Measurements from ENCODE around the gene WDR81.
A peak's percentile ranks its signal among the peaks of the same experiment; 100 is the strongest.

Gene WDR81

DNA sequence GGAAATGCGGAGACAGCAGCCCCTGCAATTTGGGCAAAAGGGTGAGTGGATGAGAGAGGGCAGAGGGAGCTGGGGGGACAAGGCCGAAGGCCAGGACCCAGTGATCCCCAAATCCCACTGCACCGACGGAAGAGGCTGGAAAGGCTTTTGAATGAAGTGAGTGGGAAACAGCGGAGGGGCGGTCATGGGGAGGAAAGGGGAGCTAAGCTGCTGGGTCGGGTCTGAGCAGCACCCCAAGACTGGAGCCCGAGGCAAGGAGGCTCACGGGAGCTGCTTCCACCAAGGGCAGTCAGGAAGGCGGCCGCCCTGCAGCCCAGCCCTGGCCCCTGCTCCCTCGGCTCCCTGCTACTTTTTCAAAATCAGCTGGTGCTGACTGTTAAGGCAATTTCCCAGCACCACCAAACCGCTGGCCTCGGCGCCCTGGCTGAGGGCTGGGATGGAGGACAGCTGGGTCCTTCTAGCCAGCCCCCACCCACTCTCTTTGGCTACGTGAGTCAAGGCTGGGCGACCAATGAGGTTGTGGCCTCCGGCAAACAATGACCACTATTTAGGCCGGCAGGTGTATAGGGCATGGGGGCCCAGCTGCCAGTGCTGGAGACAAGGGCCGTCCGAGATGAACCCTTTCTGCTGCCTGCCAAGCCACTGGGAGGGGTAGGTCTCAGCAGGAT, 37.9 kb downstream of the WDR81 start:
- Histone ChIP-seq H3K4me3 (ENCODE audit: low read depth, low read length) (no peak overlapping the region), H3K27ac (ENCODE audit: extremely low read depth, low read depth, low read length) (no peak overlapping the region), H3K9me3 (ENCODE audit: control insufficient read depth, insufficient read depth, low read depth, low read length) (no peaks in the 10 kb centered on the region), H3K36me3 (ENCODE audit: control insufficient read depth in 2 of 2, insufficient read depth in 1 of 2, low read length in 2 of 2) (peaks cover 0 to under 1% of the 10 kb centered on the region in 2 experiments; a peak in 2 of 3 replicates), H3K4me1 (ENCODE audit: control insufficient read depth, insufficient read depth, low read length) (peaks cover 6% of the 10 kb centered on the region)
- POLR2A ChIA-PET: interaction anchor here (0.6 to 3.0 kb wide), 5 partner anchors 10 to 46 kb away, joined by 3 to 17 read pairs (median 3); no protein-coding TSS in a partner anchor
- CTCF ChIA-PET: interaction anchor here (0.7 to 1.3 kb wide), 3 partner anchors 22 to 117 kb away, joined by 4 to 8 read pairs (median 4); no protein-coding TSS in a partner anchor
- TF ChIP-seq, protein P1, sequence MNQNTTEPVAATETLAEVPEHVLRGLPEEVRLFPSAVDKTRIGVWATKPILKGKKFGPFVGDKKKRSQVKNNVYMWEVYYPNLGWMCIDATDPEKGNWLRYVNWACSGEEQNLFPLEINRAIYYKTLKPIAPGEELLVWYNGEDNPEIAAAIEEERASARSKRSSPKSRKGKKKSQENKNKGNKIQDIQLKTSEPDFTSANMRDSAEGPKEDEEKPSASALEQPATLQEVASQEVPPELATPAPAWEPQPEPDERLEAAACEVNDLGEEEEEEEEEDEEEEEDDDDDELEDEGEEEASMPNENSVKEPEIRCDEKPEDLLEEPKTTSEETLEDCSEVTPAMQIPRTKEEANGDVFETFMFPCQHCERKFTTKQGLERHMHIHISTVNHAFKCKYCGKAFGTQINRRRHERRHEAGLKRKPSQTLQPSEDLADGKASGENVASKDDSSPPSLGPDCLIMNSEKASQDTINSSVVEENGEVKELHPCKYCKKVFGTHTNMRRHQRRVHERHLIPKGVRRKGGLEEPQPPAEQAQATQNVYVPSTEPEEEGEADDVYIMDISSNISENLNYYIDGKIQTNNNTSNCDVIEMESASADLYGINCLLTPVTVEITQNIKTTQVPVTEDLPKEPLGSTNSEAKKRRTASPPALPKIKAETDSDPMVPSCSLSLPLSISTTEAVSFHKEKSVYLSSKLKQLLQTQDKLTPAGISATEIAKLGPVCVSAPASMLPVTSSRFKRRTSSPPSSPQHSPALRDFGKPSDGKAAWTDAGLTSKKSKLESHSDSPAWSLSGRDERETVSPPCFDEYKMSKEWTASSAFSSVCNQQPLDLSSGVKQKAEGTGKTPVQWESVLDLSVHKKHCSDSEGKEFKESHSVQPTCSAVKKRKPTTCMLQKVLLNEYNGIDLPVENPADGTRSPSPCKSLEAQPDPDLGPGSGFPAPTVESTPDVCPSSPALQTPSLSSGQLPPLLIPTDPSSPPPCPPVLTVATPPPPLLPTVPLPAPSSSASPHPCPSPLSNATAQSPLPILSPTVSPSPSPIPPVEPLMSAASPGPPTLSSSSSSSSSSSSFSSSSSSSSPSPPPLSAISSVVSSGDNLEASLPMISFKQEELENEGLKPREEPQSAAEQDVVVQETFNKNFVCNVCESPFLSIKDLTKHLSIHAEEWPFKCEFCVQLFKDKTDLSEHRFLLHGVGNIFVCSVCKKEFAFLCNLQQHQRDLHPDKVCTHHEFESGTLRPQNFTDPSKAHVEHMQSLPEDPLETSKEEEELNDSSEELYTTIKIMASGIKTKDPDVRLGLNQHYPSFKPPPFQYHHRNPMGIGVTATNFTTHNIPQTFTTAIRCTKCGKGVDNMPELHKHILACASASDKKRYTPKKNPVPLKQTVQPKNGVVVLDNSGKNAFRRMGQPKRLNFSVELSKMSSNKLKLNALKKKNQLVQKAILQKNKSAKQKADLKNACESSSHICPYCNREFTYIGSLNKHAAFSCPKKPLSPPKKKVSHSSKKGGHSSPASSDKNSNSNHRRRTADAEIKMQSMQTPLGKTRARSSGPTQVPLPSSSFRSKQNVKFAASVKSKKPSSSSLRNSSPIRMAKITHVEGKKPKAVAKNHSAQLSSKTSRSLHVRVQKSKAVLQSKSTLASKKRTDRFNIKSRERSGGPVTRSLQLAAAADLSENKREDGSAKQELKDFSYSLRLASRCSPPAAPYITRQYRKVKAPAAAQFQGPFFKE (tag by site-specific recombination; IDR thresholded peaks at IDR 0.05; ENCODE audit: borderline replicate concordance): no peak
- TF ChIP-seq ZNF561 (tag by site-specific recombination; IDR thresholded peaks at IDR 0.05; ENCODE audit: borderline replicate concordance): peak; percentile 46; the same call in 1 of the 2 replicates

DNA sequence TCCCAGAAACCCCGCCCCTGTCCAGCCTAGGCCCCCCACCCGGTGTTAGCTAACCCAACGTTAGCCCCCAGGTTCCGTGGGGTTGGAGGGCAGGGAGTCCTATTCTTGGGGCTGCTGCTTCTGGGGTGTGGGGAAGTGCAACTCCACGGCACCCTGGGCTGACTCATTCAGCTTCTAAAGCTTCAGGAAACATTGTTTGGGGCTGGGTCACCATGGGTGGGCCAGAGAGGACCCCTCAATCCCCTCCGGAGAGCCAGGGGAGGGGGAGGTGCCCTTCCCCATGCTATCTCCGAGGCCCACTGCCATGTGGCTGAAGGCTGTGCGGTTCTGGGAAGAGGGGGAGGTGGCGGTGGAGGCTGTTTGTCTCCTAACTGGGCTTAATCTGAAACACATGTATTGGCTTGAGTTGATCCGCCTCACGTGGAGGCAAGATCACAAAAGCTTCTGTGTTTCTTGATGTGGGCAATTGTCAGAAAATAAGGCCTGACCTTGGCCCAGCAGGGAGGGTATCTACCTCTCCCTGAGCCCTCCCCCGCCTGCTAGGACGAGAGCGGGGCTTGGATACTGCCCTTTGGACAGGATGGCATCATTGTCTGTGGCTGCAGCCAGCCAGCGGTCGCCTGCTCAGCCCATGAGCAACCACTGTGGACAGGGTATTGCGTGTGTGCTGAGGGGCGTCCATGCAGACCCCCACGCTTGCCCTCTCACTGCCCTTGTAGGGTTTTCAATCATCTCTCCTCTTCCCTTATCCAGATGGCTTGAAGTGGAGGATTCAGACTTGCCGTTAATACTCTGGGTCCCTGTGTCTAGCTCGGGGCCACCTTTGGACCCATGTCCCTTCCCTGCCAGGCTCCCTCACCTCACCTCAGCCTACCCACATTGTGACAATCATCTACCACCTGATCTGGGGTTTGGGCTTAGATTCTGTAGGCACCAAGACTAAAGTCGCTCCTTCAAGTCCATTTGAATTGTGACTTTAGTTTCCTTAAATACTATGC, 38.7 kb downstream of the WDR81 start:
- ChIA-PET CTCF (interaction anchor here (1.3 kb wide), 1 partner anchor 21 kb away, joined by 8 read pairs; no protein-coding TSS in a partner anchor), POLR2A (interaction anchor here (3.0 kb wide), 1 partner anchor 47 kb away, joined by 17 read pairs; no protein-coding TSS in a partner anchor)
- H3K27ac ChIP-seq (ENCODE audit: extremely low read depth, low read depth, low read length): no peak overlapping the region
- H3K4me3 ChIP-seq (ENCODE audit: low read depth, low read length): no peak overlapping the region
- TF ChIP-seq ZIC2 (tag by site-specific recombination; IDR thresholded peaks at IDR 0.05) (0 out of 2 replicates have a peak, but pooled peaks have one; percentile 34), ZNF416 (tag by site-specific recombination; IDR thresholded peaks at IDR 0.05) (no peak), ZBTB20 (tag by site-specific recombination; IDR thresholded peaks at IDR 0.05) (no peak), ZNF501 (tag by site-specific recombination; IDR thresholded peaks at IDR 0.05) (no peak), EGR2 (tag by site-specific recombination; IDR thresholded peaks at IDR 0.05; ENCODE audit: low read depth) (no peak), ZNF24 (tag by site-specific recombination; IDR thresholded peaks at IDR 0.05) (no peak), ZBTB21 (tag by site-specific recombination; IDR thresholded peaks at IDR 0.05) (no peak), ZSCAN23 (tag by site-specific recombination; IDR thresholded peaks at IDR 0.05) (no peak)
- H3K9me3 ChIP-seq (ENCODE audit: control insufficient read depth, insufficient read depth, low read depth, low read length): no peaks in the 10 kb centered on the region
- H3K36me3 ChIP-seq (ENCODE audit: control insufficient read depth in 2 of 2, insufficient read depth in 1 of 2, low read length in 2 of 2): peaks cover 0 to 4% of the 10 kb centered on the region in 2 experiments; a peak in 2 of 3 replicates
- H3K4me1 ChIP-seq (ENCODE audit: control insufficient read depth, insufficient read depth, low read length): peaks cover 6% of the 10 kb centered on the region

DNA sequence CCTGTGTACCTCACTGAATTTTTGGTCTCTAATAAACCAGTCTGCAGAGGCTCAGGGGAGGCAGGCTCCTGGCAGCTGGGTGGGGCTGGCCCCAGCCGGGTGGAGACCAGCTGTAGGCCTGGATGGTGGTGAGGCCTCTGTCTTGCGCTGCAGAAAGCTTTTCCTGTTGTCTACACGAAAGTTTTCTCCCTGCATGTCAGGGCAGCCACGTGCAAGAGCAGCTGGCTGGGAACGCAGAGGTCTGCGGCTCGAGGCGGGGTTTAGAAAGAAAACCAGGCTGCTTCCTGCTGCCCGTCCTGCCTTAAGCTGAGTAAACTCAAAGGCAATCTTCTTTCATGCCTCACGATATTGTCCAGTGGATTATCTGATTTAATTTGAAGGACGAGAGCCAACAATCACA, 39.8 kb downstream of the WDR81 start:
- Histone ChIP-seq H3K4me3 (ENCODE audit: low read depth, low read length) (no peak overlapping the region), H3K9me3 (ENCODE audit: control insufficient read depth, insufficient read depth, low read depth, low read length) (no peaks in the 10 kb centered on the region), H3K4me1 (ENCODE audit: control insufficient read depth, insufficient read depth, low read length) (peaks cover 6% of the 10 kb centered on the region), H3K27ac (ENCODE audit: extremely low read depth, low read depth, low read length) (no peak overlapping the region), H3K36me3 (ENCODE audit: control insufficient read depth in 2 of 2, insufficient read depth in 1 of 2, low read length in 2 of 2) (peaks cover 0 to 4% of the 10 kb centered on the region in 2 experiments; a peak in 2 of 3 replicates)
- no peak for TF ChIP-seq ZNF140 (tag by site-specific recombination; IDR thresholded peaks at IDR 0.05)
- no peak for TF ChIP-seq ZIC2 (tag by site-specific recombination; IDR thresholded peaks at IDR 0.05)
- TF ChIP-seq, protein P2, sequence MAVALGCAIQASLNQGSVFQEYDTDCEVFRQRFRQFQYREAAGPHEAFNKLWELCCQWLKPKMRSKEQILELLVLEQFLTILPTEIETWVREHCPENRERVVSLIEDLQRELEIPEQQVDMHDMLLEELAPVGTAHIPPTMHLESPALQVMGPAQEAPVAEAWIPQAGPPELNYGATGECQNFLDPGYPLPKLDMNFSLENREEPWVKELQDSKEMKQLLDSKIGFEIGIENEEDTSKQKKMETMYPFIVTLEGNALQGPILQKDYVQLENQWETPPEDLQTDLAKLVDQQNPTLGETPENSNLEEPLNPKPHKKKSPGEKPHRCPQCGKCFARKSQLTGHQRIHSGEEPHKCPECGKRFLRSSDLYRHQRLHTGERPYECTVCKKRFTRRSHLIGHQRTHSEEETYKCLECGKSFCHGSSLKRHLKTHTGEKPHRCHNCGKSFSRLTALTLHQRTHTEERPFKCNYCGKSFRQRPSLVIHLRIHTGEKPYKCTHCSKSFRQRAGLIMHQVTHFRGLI (tag by site-specific recombination; IDR thresholded peaks at IDR 0.05): no peak
- peak; percentile 66; the same call in 1 of the 2 replicates for TF ChIP-seq KLF1 (tag by site-specific recombination; IDR thresholded peaks at IDR 0.05)
- ChIA-PET CTCF (interaction anchor here (0.5 kb wide), 1 partner anchor 50 kb away, joined by 3 read pairs; no protein-coding TSS in a partner anchor), POLR2A (no interaction called here)

Data from HEK293 (cell line).